GM12892 (cell line): ENCODE measurements around the gene RANBP17.

Experiments
- POLR2A ChIP-seq: IDR thresholded peaks from 2 replicates; pipeline ENCODE4 v1.6.1; 2011; ENCODE audit warnings: low read depth, low read length, control low read depth
- POLR2AphosphoS5 ChIP-seq: IDR thresholded peaks from 2 replicates; pipeline ENCODE4 v1.6.1; 2011; ENCODE audit warnings: low read depth, low read length, control low read depth
- TAF1 ChIP-seq: IDR thresholded peaks from 2 replicates; pipeline ENCODE4 v1.6.1; 2011; ENCODE audit warnings: low read depth, mild to moderate bottlenecking, control low read depth, low read length, borderline replicate concordance

DNA sequence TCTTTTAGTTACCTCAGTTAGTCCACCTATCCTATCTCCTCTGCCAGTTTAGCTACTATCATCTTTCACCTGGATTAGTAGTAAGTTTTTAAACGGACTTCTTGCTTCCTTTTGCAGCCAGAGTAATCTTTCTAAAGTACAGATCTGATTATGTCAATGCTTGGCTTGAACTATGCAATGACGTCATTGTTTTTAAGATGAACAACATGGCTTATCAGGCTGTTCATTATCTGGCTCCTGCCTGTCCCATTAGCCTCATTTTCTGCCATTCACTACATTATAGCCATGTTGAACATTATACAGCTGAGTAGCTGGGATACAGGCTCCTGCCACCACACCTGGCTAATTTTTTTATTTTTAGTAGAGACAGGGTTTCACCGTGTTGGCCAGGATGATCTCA, 98.7 kb downstream of the RANBP17 start:
- no peak for TF ChIP-seq POLR2A
- TF ChIP-seq TAF1, result no peak
- no peak for TF ChIP-seq POLR2AphosphoS5
